ENCODE measurements around the gene CA10. TPM values are rescaled to one million over a fixed set of nuclear protein-coding genes. Genes with fewer than 3 reads are reported as not detected.

The CA10 gene
- polyA plus RNA-seq, 4 donors, result 0.19 to 0.31 TPM; not detected in 2

DNA sequence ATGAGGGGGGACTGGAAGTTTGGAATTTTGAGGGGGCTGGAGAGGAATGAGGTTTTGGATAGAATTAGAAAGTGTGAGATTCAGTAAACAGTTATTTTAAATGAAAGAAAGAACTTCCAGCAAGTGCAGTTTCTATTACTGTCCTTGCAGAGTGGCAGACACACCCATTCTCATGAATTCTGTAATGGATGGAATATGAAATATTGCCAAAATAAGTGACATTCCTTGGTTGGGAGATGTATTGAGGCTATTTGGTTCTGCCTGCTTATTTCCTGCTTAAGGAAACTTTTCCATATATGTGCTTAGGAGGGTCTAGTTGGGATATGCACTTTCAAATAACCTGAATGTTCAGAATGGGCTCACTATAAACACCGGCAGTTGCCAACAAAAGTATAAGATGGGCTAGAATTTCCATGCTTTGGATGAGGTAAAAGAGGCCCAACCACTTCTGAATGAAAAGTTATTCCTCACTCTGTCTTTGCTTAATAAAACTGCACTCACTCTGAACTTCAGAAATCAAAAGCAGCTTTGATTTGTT, 434.4 kb downstream of the CA10 start:
- Histone ChIP-seq H3K4me3 (ENCODE audit: low read depth in 1 of 3, low read length in 3 of 3) (no peak overlapping the region), H3K9me3 (ENCODE audit: control insufficient read depth in 2 of 2, insufficient read depth in 1 of 2, low read depth in 1 of 2, low read length in 1 of 2) (no peaks in the 10 kb centered on the region), H3K27me3 (ENCODE audit: control insufficient read depth in 3 of 3, insufficient read depth in 3 of 3, low read length in 3 of 3) (no peaks in the 10 kb centered on the region), H3K27ac (ENCODE audit: low read depth in 1 of 3, low read length in 2 of 3) (no peak overlapping the region), H3K4me1 (ENCODE audit: control insufficient read depth in 3 of 3, insufficient read depth in 2 of 3, low read depth in 1 of 3, low read length in 2 of 3) (no peaks in the 10 kb centered on the region), H3K36me3 (ENCODE audit: control insufficient read depth in 3 of 3, insufficient read depth in 2 of 3, low read depth in 1 of 3, low read length in 3 of 3) (no peaks in the 10 kb centered on the region)
- DNase-seq (no peak), FAIRE-seq (no peak)
- 81 to 95% (median 93%) methylated on average over 1 of the region's 1 CpG for WGBS, 3 donors

DNA sequence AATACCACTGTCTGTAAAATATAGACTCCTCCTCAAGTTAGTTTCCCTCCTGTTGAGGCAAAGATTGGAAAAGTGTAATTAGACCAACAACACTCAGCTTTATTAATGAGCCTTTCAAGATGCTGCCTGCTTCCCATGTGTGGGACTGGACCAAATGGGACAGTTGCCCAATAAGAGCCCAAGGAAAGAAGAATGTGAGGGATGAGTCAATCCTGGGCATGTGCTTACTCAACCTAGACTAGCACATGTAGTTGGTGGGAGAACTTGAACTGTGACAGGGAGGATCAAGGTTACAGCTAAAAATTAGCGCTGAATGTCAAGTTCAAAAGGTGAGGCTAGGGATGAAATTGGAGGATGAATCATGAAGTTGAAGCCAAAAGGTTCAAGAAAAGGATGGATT, 435.5 kb downstream of the CA10 start:
- H3K4me1 ChIP-seq (ENCODE audit: control insufficient read depth in 3 of 3, insufficient read depth in 2 of 3, low read depth in 1 of 3, low read length in 2 of 3), result no peaks in the 10 kb centered on the region
- WGBS, 3 donors, result 96 to 97% (median 96%) methylated on average over 1 of the region's 1 CpG
- H3K27ac ChIP-seq (ENCODE audit: low read depth in 1 of 3, low read length in 2 of 3), result no peak overlapping the region
- FAIRE-seq, result no peak
- DNase-seq, result no peak
- no peaks in the 10 kb centered on the region for H3K36me3 ChIP-seq (ENCODE audit: control insufficient read depth in 3 of 3, insufficient read depth in 2 of 3, low read depth in 1 of 3, low read length in 3 of 3)
- H3K27me3 ChIP-seq (ENCODE audit: control insufficient read depth in 3 of 3, insufficient read depth in 3 of 3, low read length in 3 of 3), result no peaks in the 10 kb centered on the region
- no peak overlapping the region for H3K4me3 ChIP-seq (ENCODE audit: low read depth in 1 of 3, low read length in 3 of 3)
- H3K9me3 ChIP-seq (ENCODE audit: control insufficient read depth in 2 of 2, insufficient read depth in 1 of 2, low read depth in 1 of 2, low read length in 1 of 2), result no peaks in the 10 kb centered on the region

- Histone ChIP-seq H3K27me3 (ENCODE audit: control insufficient read depth in 3 of 3, insufficient read depth in 3 of 3, low read length in 3 of 3) (no peaks in the 10 kb centered on the region), H3K9me3 (ENCODE audit: control insufficient read depth in 2 of 2, insufficient read depth in 1 of 2, low read depth in 1 of 2, low read length in 1 of 2) (no peaks in the 10 kb centered on the region), H3K27ac (ENCODE audit: low read depth in 1 of 3, low read length in 2 of 3) (no peak overlapping the region), H3K36me3 (ENCODE audit: control insufficient read depth in 3 of 3, insufficient read depth in 2 of 3, low read depth in 1 of 3, low read length in 3 of 3) (no peaks in the 10 kb centered on the region), H3K4me3 (ENCODE audit: low read depth in 1 of 3, low read length in 3 of 3) (no peak overlapping the region), H3K4me1 (ENCODE audit: control insufficient read depth in 3 of 3, insufficient read depth in 2 of 3, low read depth in 1 of 3, low read length in 2 of 3) (no peaks in the 10 kb centered on the region)
- WGBS, 3 donors, result 85 to 89% (median 87%) methylated on average over 5 of the region's 5 CpGs
- DNase-seq (no peak), FAIRE-seq (no peak)
These were observed 436.8 kb downstream of the CA10 start for GRCh38 chr17:51721730-51722129.

GRCh38 chr17:51720439-51720838, 438.1 kb downstream of the CA10 start:
- H3K27ac ChIP-seq (ENCODE audit: low read depth in 1 of 3, low read length in 2 of 3), result no peak overlapping the region
- H3K36me3 ChIP-seq (ENCODE audit: control insufficient read depth in 3 of 3, insufficient read depth in 2 of 3, low read depth in 1 of 3, low read length in 3 of 3), result no peaks in the 10 kb centered on the region
- H3K4me3 ChIP-seq (ENCODE audit: low read depth in 1 of 3, low read length in 3 of 3), result no peak overlapping the region
- no peaks in the 10 kb centered on the region for H3K4me1 ChIP-seq (ENCODE audit: control insufficient read depth in 3 of 3, insufficient read depth in 2 of 3, low read depth in 1 of 3, low read length in 2 of 3)
- FAIRE-seq (no peak), DNase-seq (no peak)
- H3K9me3 ChIP-seq (ENCODE audit: control insufficient read depth in 2 of 2, insufficient read depth in 1 of 2, low read depth in 1 of 2, low read length in 1 of 2), result no peaks in the 10 kb centered on the region
- H3K27me3 ChIP-seq (ENCODE audit: control insufficient read depth in 3 of 3, insufficient read depth in 3 of 3, low read length in 3 of 3), result no peaks in the 10 kb centered on the region

GRCh38 chr17:51718983-51719382, 439.5 kb downstream of the CA10 start:
- H3K4me3 ChIP-seq (ENCODE audit: low read depth in 1 of 3, low read length in 3 of 3), result no peak overlapping the region
- H3K9me3 ChIP-seq (ENCODE audit: control insufficient read depth in 2 of 2, insufficient read depth in 1 of 2, low read depth in 1 of 2, low read length in 1 of 2), result no peaks in the 10 kb centered on the region
- 74 to 81% (median 77%) methylated on average over 3 of the region's 3 CpGs for WGBS, 3 donors
- no peaks in the 10 kb centered on the region for H3K27me3 ChIP-seq (ENCODE audit: control insufficient read depth in 3 of 3, insufficient read depth in 3 of 3, low read length in 3 of 3)
- DNase-seq (no peak), FAIRE-seq (no peak)
- H3K27ac ChIP-seq (ENCODE audit: low read depth in 1 of 3, low read length in 2 of 3), result no peak overlapping the region
- no peaks in the 10 kb centered on the region for H3K4me1 ChIP-seq (ENCODE audit: control insufficient read depth in 3 of 3, insufficient read depth in 2 of 3, low read depth in 1 of 3, low read length in 2 of 3)
- H3K36me3 ChIP-seq (ENCODE audit: control insufficient read depth in 3 of 3, insufficient read depth in 2 of 3, low read depth in 1 of 3, low read length in 3 of 3), result no peaks in the 10 kb centered on the region

- no peaks in the 10 kb centered on the region for H3K36me3 ChIP-seq (ENCODE audit: control insufficient read depth in 3 of 3, insufficient read depth in 2 of 3, low read depth in 1 of 3, low read length in 3 of 3)
- H3K27ac ChIP-seq (ENCODE audit: low read depth in 1 of 3, low read length in 2 of 3), result no peak overlapping the region
- FAIRE-seq (no peak), DNase-seq (no peak)
- WGBS, 3 donors, result 61 to 68% (median 65%) methylated on average over 7 of the region's 7 CpGs
- no peaks in the 10 kb centered on the region for H3K4me1 ChIP-seq (ENCODE audit: control insufficient read depth in 3 of 3, insufficient read depth in 2 of 3, low read depth in 1 of 3, low read length in 2 of 3)
- no peaks in the 10 kb centered on the region for H3K9me3 ChIP-seq (ENCODE audit: control insufficient read depth in 2 of 2, insufficient read depth in 1 of 2, low read depth in 1 of 2, low read length in 1 of 2)
- no peaks in the 10 kb centered on the region for H3K27me3 ChIP-seq (ENCODE audit: control insufficient read depth in 3 of 3, insufficient read depth in 3 of 3, low read length in 3 of 3)
- H3K4me3 ChIP-seq (ENCODE audit: low read depth in 1 of 3, low read length in 3 of 3), result no peak overlapping the region
These were observed 446.9 kb downstream of the CA10 start for GRCh38 chr17:51711581-51711980.

DNA sequence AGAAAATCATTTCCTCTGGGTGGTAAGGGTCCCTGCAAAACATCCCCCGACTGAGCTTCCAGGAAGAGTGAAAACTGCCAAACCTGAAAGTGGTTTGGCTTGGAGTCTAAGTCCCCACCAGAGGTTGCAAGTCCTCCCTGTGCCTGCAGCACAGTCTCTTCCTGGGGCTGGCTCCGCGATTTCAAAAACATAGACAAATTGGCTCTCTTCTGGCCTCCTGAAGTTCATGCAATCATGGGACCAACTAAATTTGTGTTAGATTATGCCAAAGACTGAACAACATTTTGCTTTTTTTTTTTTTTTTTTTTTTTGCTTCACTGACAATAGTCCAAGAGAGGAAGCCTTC, 447.9 kb downstream of the CA10 start:
- H3K27ac ChIP-seq (ENCODE audit: low read depth in 1 of 3, low read length in 2 of 3), result no peak overlapping the region
- no peaks in the 10 kb centered on the region for H3K4me1 ChIP-seq (ENCODE audit: control insufficient read depth in 3 of 3, insufficient read depth in 2 of 3, low read depth in 1 of 3, low read length in 2 of 3)
- H3K36me3 ChIP-seq (ENCODE audit: control insufficient read depth in 3 of 3, insufficient read depth in 2 of 3, low read depth in 1 of 3, low read length in 3 of 3), result no peaks in the 10 kb centered on the region
- H3K9me3 ChIP-seq (ENCODE audit: control insufficient read depth in 2 of 2, insufficient read depth in 1 of 2, low read depth in 1 of 2, low read length in 1 of 2), result no peaks in the 10 kb centered on the region
- H3K27me3 ChIP-seq (ENCODE audit: control insufficient read depth in 3 of 3, insufficient read depth in 3 of 3, low read length in 3 of 3), result no peaks in the 10 kb centered on the region
- no peak overlapping the region for H3K4me3 ChIP-seq (ENCODE audit: low read depth in 1 of 3, low read length in 3 of 3)
- 64 to 76% (median 68%) methylated on average over 3 of the region's 3 CpGs for WGBS, 3 donors
- DNase-seq (no peak), FAIRE-seq (no peak)

DNA sequence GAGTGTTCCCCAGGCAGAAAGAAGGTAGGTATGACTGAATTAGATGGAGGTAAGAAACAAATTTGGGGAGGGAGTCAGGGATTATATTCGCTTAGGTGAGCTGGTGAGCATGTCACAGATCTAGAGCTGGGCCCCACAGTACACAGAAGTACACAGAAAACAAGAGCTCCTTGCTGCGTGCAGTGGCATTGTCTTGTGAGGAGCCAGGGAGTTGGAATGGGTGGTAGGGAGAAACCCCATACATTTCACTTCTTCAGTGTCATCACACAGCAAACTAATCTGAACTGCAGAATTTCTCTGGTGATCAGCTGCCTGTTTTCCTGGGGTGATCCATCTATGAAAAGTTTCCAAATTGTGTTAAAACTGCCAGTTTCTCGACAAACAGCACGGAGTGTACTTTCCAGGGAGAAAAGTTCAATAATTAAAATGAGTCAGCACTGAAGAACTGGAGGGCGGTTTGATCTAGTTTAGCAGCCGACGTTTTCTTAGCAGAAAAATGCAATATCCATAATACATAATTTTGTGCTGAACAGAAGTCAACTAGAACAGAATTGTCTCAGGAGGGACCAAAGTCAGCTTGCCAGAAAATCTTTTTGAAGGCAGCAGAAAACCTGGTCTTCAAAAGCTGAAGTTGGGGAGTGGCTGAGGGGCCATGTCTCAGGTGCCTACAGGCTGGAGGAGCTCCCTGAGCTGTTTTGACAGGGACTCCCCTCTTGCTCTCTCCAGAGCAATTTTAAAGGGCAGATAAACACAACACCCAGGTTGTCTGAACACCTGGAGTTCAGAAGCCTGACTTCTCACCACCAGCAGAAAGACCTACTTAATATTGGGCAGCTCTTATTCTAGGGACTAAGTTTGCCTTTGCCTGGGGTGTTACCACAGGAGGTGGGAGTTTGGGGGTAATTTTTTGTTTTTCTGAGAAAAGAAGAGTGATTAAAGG, 448.6 kb downstream of the CA10 start:
- no peak for DNase-seq
- Histone ChIP-seq H3K27ac (ENCODE audit: low read depth in 1 of 3, low read length in 2 of 3) (no peak overlapping the region), H3K36me3 (ENCODE audit: control insufficient read depth in 3 of 3, insufficient read depth in 2 of 3, low read depth in 1 of 3, low read length in 3 of 3) (no peaks in the 10 kb centered on the region), H3K9me3 (ENCODE audit: control insufficient read depth in 2 of 2, insufficient read depth in 1 of 2, low read depth in 1 of 2, low read length in 1 of 2) (no peaks in the 10 kb centered on the region), H3K4me3 (ENCODE audit: low read depth in 1 of 3, low read length in 3 of 3) (no peak overlapping the region), H3K4me1 (ENCODE audit: control insufficient read depth in 3 of 3, insufficient read depth in 2 of 3, low read depth in 1 of 3, low read length in 2 of 3) (no peaks in the 10 kb centered on the region), H3K27me3 (ENCODE audit: control insufficient read depth in 3 of 3, insufficient read depth in 3 of 3, low read length in 3 of 3) (no peaks in the 10 kb centered on the region)
- FAIRE-seq, result no peak
- 55 to 71% (median 64%) methylated on average over 7 of the region's 7 CpGs for WGBS, 3 donors

DNA sequence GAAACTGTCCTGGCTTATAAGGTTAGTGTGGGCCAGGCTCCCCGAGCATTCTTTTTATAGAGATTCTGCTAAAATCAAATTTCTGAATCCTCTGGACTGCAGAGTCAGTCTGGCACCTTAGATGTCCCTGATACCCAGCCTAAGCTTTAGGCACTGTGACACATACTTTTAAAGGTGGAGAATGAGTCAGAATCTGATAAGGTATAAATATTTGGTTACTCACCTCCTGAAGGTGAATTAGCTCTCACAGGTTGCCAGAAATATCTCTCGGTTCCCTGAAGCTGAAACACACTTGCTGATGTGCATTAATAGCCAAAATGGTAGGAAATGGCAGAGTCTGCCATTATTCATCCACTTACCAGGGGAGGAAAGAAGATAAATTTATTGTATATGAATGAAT, 451.3 kb downstream of the CA10 start:
- no peak overlapping the region for H3K27ac ChIP-seq (ENCODE audit: low read depth in 1 of 3, low read length in 2 of 3)
- 49 to 78% (median 66%) methylated on average over 2 of the region's 2 CpGs for WGBS, 3 donors
- H3K4me1 ChIP-seq (ENCODE audit: control insufficient read depth in 3 of 3, insufficient read depth in 2 of 3, low read depth in 1 of 3, low read length in 2 of 3), result no peaks in the 10 kb centered on the region
- no peaks in the 10 kb centered on the region for H3K9me3 ChIP-seq (ENCODE audit: control insufficient read depth in 2 of 2, insufficient read depth in 1 of 2, low read depth in 1 of 2, low read length in 1 of 2)
- no peak for FAIRE-seq
- no peak for DNase-seq
- no peak overlapping the region for H3K4me3 ChIP-seq (ENCODE audit: low read depth in 1 of 3, low read length in 3 of 3)
- H3K36me3 ChIP-seq (ENCODE audit: control insufficient read depth in 3 of 3, insufficient read depth in 2 of 3, low read depth in 1 of 3, low read length in 3 of 3), result no peaks in the 10 kb centered on the region
- H3K27me3 ChIP-seq (ENCODE audit: control insufficient read depth in 3 of 3, insufficient read depth in 3 of 3, low read length in 3 of 3), result no peaks in the 10 kb centered on the region
